Large intestine (tissue), 12 donors: Measurements from ENCODE around the gene BET1L. TPM values are rescaled to one million over a fixed set of nuclear protein-coding genes. Genes with fewer than 3 reads are reported as not detected.

Experiments used
- DNase-seq, 2 donors: peaks; one replicate each; pipeline versions ENCODE4 v3.0.0 to v3.0.0-alpha.2; 2013
- H3K27ac ChIP-seq: one replicate; pipeline ENCODE4 v1.5.1; 2013; ENCODE audit warnings: low read length
- H3K27me3 ChIP-seq: 2 replicates; pipeline ENCODE4 v1.6.1; 2013; ENCODE audit warnings: low read length; ENCODE audit not compliant: control insufficient read depth, insufficient read depth
- H3K36me3 ChIP-seq: 2 replicates; pipeline ENCODE4 v1.6.1; 2013; ENCODE audit warnings: low read length; ENCODE audit not compliant: control insufficient read depth, insufficient read depth
- H3K4me1 ChIP-seq: one replicate; pipeline ENCODE4 v1.6.1; 2013; ENCODE audit warnings: low read length; ENCODE audit not compliant: control insufficient read depth, insufficient read depth
- H3K4me3 ChIP-seq: one replicate; pipeline ENCODE4 v1.5.1; 2013; ENCODE audit warnings: low read length
- H3K9me3 ChIP-seq: one replicate; pipeline ENCODE4 v1.6.1; 2013; ENCODE audit warnings: mild to moderate bottlenecking, low read depth, low read length, moderate library complexity; ENCODE audit not compliant: control insufficient read depth
- WGBS: methylation state at CpG from one replicate; pipeline ENCODE4 v1.1.5; 2013; ENCODE audit warnings: low lambda C conversion rate; ENCODE audit not compliant: insufficient coverage; 5-methylcytosine and 5-hydroxymethylcytosine counted together
- long read RNA-seq, 11 donors: transcript quantifications; one replicate each; lab custom pipeline, GENCODE V29; 2026
- polyA plus RNA-seq: library from polyadenylated mRNA; unstranded; fragments of 120-200 nt; gene quantifications from one replicate; pipeline ENCODE4 v1.2.1, GENCODE V29; 2013

BET1L gene, protein sequence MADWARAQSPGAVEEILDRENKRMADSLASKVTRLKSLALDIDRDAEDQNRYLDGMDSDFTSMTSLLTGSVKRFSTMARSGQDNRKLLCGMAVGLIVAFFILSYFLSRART
- polyA plus RNA-seq: 51.2 TPM
- long read RNA-seq, donor 1, transcript BET1L-203 (4 exons, 2,819 nt): major isoform, 15 of 17 reads
- long read RNA-seq, donor 1, partial matches to known transcripts: 0 of 17 reads
- long read RNA-seq, donor 1, other reads (novel, unspliced or antisense): 0 of 17 reads
- long read RNA-seq, donor 2, transcript BET1L-203 (4 exons, 2,819 nt): major isoform, 23 of 31 reads
- long read RNA-seq, donor 2, partial matches to known transcripts: 0 of 31 reads
- long read RNA-seq, donor 2, other reads (novel, unspliced or antisense): 6 of 31 reads
- long read RNA-seq, donor 3: 0 reads
- long read RNA-seq, donor 4, partial matches to known transcripts: 0 of 2 reads
- long read RNA-seq, donor 4, other reads (novel, unspliced or antisense): 0 of 2 reads
- long read RNA-seq, donor 5, transcript BET1L-203 (4 exons, 2,819 nt): major isoform, 11 of 11 reads
- long read RNA-seq, donor 5, partial matches to known transcripts: 0 of 11 reads
- long read RNA-seq, donor 5, other reads (novel, unspliced or antisense): 0 of 11 reads
- long read RNA-seq, donor 6, transcript BET1L-203 (4 exons, 2,819 nt): major isoform, 23 of 28 reads
- long read RNA-seq, donor 6, partial matches to known transcripts: 0 of 28 reads
- long read RNA-seq, donor 6, other reads (novel, unspliced or antisense): 5 of 28 reads
- long read RNA-seq, donor 7, transcript BET1L-203 (4 exons, 2,819 nt): major isoform, 10 of 10 reads
- long read RNA-seq, donor 7, partial matches to known transcripts: 0 of 10 reads
- long read RNA-seq, donor 7, other reads (novel, unspliced or antisense): 0 of 10 reads
- long read RNA-seq, donor 8, transcript BET1L-203 (4 exons, 2,819 nt): major isoform, 22 of 25 reads
- long read RNA-seq, donor 8, partial matches to known transcripts: 0 of 25 reads
- long read RNA-seq, donor 8, other reads (novel, unspliced or antisense): 0 of 25 reads
- long read RNA-seq, donor 9, transcript BET1L-203 (4 exons, 2,819 nt): major isoform, 22 of 24 reads
- long read RNA-seq, donor 9, partial matches to known transcripts: 0 of 24 reads
- long read RNA-seq, donor 9, other reads (novel, unspliced or antisense): 0 of 24 reads
- long read RNA-seq, donor 10, transcript BET1L-203 (4 exons, 2,819 nt): major isoform, 17 of 19 reads
- long read RNA-seq, donor 10, partial matches to known transcripts: 0 of 19 reads
- long read RNA-seq, donor 10, other reads (novel, unspliced or antisense): 0 of 19 reads
- long read RNA-seq, donor 11, transcript BET1L-203 (4 exons, 2,819 nt): major isoform, 12 of 23 reads
- long read RNA-seq, donor 11, partial matches to known transcripts: 10 of 23 reads
- long read RNA-seq, donor 11, other reads (novel, unspliced or antisense): 0 of 23 reads

DNA sequence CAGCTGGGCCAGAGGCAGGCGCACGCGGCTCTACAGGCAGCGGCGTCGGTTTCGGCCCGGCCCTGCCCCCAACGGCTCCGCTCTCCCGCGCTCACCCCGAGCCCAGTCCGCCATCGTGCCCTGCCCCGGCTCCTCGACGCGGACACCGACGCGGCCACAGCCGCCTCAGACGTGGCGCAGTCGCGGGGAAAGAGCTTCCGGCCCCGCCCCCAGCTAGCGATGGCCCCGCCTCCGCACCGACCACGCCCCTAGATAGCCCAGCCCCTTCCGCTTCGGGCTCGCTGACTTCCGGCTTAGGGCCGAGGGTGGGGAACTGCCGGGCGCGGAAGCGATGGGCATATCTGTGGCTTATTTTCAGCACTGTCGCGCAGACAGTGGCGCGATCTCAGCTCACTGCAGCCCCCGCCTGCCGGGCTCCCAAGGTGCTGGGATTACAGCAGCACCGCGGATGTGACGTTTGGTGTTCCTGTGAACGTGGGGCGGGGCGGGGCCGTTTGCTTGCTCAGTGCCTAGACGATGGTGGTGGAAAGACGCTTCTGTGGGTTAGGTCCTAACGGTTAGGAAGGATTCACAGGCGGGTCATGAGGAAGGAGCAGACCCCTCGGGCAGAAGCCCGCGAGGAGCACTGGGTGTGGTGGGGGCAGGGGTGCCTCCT lies at the start of gene BET1L, which contains the start of gene RIC8A:
Gene BET1L (minus strand): TSS at position 192 of the 655 bp plus-strand sequence. CDS start 78 bp downstream, at position 114.
Gene RIC8A (plus strand): TSS at position 501 of the 655 bp plus-strand sequence. CDS start 1,147 bp downstream, outside the sequence.
- peak; percentile 99 for DNase-seq
- peaks cover 23% of the 10 kb centered on the region for H3K4me1 ChIP-seq
- WGBS: no CpG with 5 or more reads among the region's 63 CpGs

DNA sequence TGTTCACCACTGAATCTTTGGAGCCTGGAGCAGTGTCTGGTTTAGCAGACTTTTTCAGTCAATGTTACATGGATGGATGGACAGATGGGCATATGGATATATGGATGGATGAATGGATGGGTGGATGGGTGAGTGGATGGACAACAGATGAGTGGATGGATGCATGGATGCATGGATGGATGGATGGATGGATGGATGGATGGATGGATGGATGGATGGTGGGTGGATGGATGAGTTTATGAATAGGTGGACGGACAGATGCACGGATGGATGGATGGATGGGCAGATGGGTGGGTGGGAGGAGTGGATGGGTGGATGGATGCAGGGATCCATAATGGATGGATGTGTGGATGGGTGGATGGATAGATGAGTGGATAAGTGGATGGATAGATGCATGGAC lies 48.6 kb upstream of the BET1L start:
- 100% methylated on average over 2 of the region's 2 CpGs for WGBS
- H3K4me3 ChIP-seq: no peak overlapping the region

More for the DNA sequence above, at the start of gene BET1L, which contains the start of gene RIC8A:
- Histone ChIP-seq H3K27me3 (no peaks in the 10 kb centered on the region), H3K4me3 (peak within 1 kb of the TSS; percentile 94), H3K27ac (peak within 1 kb of the TSS; percentile 99), H3K9me3 (no peaks in the 10 kb centered on the region), H3K36me3 (peaks cover 60% of the 10 kb centered on the region)

DNA sequence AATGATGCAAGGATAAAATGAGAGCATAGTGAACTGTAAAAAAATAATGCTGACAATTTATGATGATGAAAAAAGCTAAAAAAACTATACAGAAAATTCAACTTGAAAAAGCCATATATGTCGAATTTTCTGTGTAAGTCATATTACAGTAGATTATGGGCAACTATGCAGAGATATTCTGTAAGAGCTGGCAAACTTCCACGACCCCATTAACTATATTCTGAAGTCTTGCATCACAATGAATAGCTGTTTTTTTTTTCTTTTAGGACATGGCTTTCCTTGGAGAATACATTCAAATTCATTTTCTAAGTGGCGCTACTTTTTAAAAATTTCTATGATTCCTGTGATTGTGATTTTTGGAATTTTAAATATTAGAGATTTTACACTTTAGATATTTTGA lies 48.0 kb upstream of the BET1L start:
- no peak for DNase-seq
- 80% methylated on average over 1 of the region's 3 CpGs for WGBS
- Histone ChIP-seq H3K27me3 (no peaks in the 10 kb centered on the region), H3K36me3 (peaks cover 31% of the 10 kb centered on the region), H3K27ac (no peak overlapping the region), H3K9me3 (no peaks in the 10 kb centered on the region), H3K4me1 (no peaks in the 10 kb centered on the region), H3K4me3 (no peak overlapping the region)

More for the DNA sequence above, 48.6 kb upstream of the BET1L start:
- no peak for DNase-seq
- Histone ChIP-seq H3K27ac (no peak overlapping the region), H3K27me3 (no peaks in the 10 kb centered on the region), H3K4me1 (no peaks in the 10 kb centered on the region), H3K9me3 (no peaks in the 10 kb centered on the region), H3K36me3 (peaks cover 30% of the 10 kb centered on the region)

DNA sequence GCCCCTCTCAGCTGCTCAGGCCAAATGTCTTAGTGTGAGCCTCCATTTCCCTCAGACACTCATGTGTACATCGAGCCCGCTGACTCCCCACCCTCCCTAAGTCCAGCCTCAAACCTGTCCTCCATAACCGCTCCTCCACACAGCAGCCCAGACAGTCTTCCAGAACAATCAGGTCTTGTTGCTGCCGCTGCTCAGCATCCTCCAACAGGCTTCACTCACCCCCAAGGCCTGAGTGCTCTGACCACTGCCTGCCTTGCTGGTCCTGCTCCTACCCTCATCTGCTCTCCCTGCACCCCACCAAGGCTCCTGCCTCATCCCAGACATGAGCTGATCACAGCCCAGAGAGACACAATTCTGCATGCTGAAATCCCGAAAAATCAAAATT lies 46.7 kb upstream of the BET1L start:
- no CpG with 5 or more reads among the region's 5 CpGs for WGBS
- Histone ChIP-seq H3K9me3 (no peaks in the 10 kb centered on the region), H3K4me1 (no peaks in the 10 kb centered on the region), H3K36me3 (peaks cover 35% of the 10 kb centered on the region), H3K27ac (no peak overlapping the region), H3K27me3 (no peaks in the 10 kb centered on the region), H3K4me3 (no peak overlapping the region)
- DNase-seq: no peak

DNA sequence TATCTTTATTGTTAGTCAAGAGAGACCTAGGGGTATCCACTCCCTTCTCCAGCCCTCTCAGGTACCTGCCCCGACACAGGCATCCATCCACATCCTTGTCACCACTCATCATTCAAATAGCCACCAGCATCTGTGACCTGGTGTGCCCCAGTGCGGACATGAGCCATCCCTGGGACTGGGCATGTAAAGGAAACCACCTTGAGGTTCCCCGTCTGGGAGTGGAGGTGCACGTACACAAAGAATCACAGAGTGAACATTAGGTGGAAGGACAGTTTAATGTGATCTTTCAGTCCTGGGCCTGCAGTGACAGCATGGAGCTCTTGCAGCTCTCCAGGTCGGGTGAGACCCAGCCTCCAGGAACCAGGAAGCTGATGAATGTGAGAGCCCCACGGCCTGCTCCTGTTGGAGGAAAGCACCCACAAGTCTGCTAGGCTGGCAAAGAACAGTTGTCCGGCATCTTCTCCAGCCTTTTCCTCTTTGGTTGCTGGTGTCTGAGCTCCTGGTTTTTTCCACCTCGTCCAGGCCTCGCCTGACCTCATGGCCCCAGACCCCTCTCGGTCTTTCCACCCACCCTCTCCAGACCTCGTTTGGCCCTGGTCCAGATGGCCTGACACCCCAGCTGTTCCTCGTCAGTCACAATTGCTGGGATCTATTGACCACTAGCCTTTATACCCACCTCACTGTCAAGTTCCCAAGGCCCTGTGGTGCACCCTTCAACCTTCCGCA lies 46.1 kb upstream of the BET1L start:
- no peak for DNase-seq
- H3K4me3 ChIP-seq: no peak overlapping the region
- no CpG with 5 or more reads among the region's 13 CpGs for WGBS
- no peak overlapping the region for H3K27ac ChIP-seq
- peaks cover 40% of the 10 kb centered on the region for H3K36me3 ChIP-seq
- H3K27me3 ChIP-seq: no peaks in the 10 kb centered on the region
- H3K9me3 ChIP-seq: no peaks in the 10 kb centered on the region
- no peaks in the 10 kb centered on the region for H3K4me1 ChIP-seq

DNA sequence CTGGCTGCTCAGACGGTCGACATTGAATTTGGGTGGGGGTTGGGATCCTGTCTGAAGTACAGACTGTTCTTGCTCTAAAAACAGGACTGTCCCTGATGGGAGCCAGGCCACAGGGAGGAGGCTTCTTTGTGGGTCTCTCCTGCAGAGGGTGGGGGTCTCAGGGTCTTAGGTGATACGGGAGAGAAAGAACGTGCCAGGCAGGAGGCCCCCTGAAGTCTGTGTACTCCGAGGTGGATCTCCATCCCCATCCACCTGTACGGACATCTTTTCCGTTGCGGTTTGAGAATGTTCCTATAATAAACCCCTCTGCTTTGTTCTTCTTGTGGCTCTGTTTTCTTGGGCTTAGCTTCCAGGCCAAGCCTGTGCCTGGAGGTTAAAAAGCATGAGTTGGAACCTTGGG lies 45.5 kb upstream of the BET1L start:
- DNase-seq: no peak
- peaks cover 47% of the 10 kb centered on the region for H3K36me3 ChIP-seq
- H3K4me1 ChIP-seq: no peaks in the 10 kb centered on the region
- H3K9me3 ChIP-seq: no peaks in the 10 kb centered on the region
- no peak overlapping the region for H3K4me3 ChIP-seq
- H3K27me3 ChIP-seq: no peaks in the 10 kb centered on the region
- H3K27ac ChIP-seq: no peak overlapping the region
- 100% methylated on average over 1 of the region's 8 CpGs for WGBS

DNA sequence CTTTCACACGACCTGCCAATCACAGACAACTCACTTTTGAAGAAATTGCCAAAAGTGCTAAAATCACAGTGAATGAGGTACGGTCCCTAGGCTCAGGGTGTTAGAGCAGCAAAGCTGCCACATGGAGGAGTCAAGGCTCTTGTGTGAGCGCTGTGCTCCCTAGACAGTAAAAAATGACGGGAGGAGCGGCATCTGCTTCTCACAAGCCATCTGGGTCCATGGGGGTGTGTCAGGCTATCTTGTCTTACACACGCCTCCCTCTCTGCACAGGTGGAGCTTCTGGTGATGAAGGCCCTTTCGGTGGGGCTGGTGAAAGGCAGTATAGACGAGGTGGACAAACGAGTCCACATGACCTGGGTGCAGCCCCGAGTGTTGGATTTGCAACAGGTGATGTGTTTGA lies 44.4 kb upstream of the BET1L start:
- no peak for DNase-seq
- Histone ChIP-seq H3K9me3 (no peaks in the 10 kb centered on the region), H3K4me3 (no peak overlapping the region), H3K27ac (no peak overlapping the region), H3K36me3 (peaks cover 56% of the 10 kb centered on the region), H3K4me1 (no peaks in the 10 kb centered on the region), H3K27me3 (no peaks in the 10 kb centered on the region)
- WGBS: no CpG with 5 or more reads among the region's 10 CpGs

DNA sequence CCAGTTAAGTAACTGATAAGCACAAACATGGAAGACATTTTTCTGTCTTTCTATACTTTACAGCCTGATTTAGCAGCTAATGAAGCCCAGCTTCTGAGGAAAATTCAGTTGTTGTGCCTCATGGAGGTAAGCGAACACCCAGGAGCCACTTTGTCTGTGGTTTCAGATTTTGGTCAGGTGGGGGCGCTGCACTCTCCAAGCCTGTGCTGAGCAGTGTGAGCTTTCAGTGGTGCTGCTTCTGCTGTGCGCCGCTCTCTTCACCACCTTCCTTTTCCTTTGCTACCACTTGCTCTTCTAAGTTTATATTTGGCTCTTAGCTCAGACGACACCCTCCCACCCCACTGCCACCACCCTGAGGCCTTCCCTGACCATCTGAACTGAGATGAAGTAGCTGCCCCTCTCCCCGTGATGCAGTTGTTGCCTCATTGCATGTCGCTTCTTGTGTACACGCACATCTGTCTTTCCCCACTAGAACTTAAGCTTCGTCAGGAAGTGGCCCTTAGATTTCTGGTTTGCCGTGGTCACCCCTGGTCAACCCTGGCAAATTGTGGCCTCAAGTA lies 43.6 kb upstream of the BET1L start:
- H3K27me3 ChIP-seq: no peaks in the 10 kb centered on the region
- no peak overlapping the region for H3K27ac ChIP-seq
- no peak overlapping the region for H3K4me3 ChIP-seq
- no peaks in the 10 kb centered on the region for H3K9me3 ChIP-seq
- H3K36me3 ChIP-seq: peaks cover 62% of the 10 kb centered on the region
- no peaks in the 10 kb centered on the region for H3K4me1 ChIP-seq
- peak; percentile 32 to 54 for DNase-seq
- no CpG with 5 or more reads among the region's 10 CpGs for WGBS

DNA sequence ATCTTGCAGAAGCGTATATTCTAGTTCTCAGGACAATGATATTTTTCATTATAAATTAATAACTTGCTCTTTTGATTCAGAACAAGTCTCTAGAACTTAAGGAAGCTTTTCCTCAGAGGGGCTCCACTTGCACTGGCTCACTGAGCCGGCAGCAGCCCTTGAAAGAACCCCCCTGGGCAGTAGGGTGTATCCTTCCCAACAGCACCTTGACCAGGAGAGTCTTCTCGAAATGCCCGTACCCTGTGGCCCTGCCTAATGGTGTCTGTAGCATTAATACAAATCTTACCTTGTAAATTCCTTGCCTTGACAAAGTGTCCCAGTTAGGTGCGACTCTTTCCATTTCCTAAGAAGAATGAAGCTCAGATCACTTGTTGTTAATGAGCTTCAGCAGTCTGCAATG lies 43.1 kb upstream of the BET1L start:
- peaks cover 67% of the 10 kb centered on the region for H3K36me3 ChIP-seq

More for the DNA sequence above, 43.1 kb upstream of the BET1L start:
- DNase-seq: no peak
- Histone ChIP-seq H3K27ac (no peak overlapping the region), H3K9me3 (no peaks in the 10 kb centered on the region), H3K4me3 (no peak overlapping the region), H3K27me3 (no peaks in the 10 kb centered on the region), H3K4me1 (no peaks in the 10 kb centered on the region)
- WGBS: no CpG with 5 or more reads among the region's 5 CpGs
